Esophagus squamous epithelium (tissue), 5 donors: ENCODE measurements around the gene HPD. TPM values are rescaled to one million over a fixed set of nuclear protein-coding genes. Genes with fewer than 3 reads are reported as not detected.

Experiments used
- DNase-seq: peaks from one replicate; lab custom pipeline; 2025; lab: John Stamatoyannopoulos, UW
- H3K27ac ChIP-seq, 4 donors: fragments of 200-600 bp; sonication (generic); one replicate each; pipeline ENCODE4 v1.5.1; 2016 to 2019; ENCODE audit warnings: mild to moderate bottlenecking in 1 of 4
- H3K27me3 ChIP-seq, 4 donors: fragments of 200-600 bp; sonication (generic); 1 replicate in 3 of 4; 2 replicates in 1 of 4; pipeline versions ENCODE4 v1.5.1 to v1.6.0; 2017 to 2021; ENCODE audit warnings: antibody characterized with exemption in 1 of 4
- H3K36me3 ChIP-seq, 3 donors: fragments of 200-600 bp; sonication (generic); one replicate each; pipeline ENCODE4 v1.5.1; 2016 to 2019
- H3K4me1 ChIP-seq, 3 donors: fragments of 200-600 bp; sonication (generic); one replicate each; pipeline ENCODE4 v1.5.1; 2017 to 2019
- H3K4me3 ChIP-seq, 4 donors: fragments of 200-600 bp; sonication (generic); 1 replicate in 3 of 4; 2 replicates in 1 of 4; pipeline ENCODE4 v1.5.1; 2016 to 2019; ENCODE audit warnings: mild to moderate bottlenecking in 2 of 4, moderate library complexity in 1 of 4
- H3K9me3 ChIP-seq, 3 donors: fragments of 200-600 bp; sonication (generic); one replicate each; pipeline ENCODE4 v1.5.1; 2016 to 2019
- CTCF ChIP-seq, 6 experiments: fragments of 450-650 bp in 4 of 6; fragments of 200-600 bp in 2 of 6; sonication (generic) in 2 of 6; IDR thresholded peaks; one replicate each; pipeline ENCODE4 v1.5.1; 2016 to 2019; ENCODE audit warnings: antibody characterized with exemption in 6 of 6, mild to moderate bottlenecking in 4 of 6, moderate library complexity in 4 of 6
- POLR2A ChIP-seq, 4 donors: fragments of 450-650 bp; IDR thresholded peaks; one replicate each; pipeline ENCODE4 v1.6.1; 2017; ENCODE audit warnings: antibody characterized with exemption in 4 of 4, mild to moderate bottlenecking in 4 of 4, moderate library complexity in 3 of 4
- WGBS, 2 donors: methylation state at CpG; one replicate each; pipeline ENCODE4 v1.1.5; 2018; 5-methylcytosine and 5-hydroxymethylcytosine counted together
- intact Hi-C: fragments of 100-400 bp; cut with DNase I; formaldehyde crosslinking; loops from one replicate; pipeline ENCODE4 v1.15.0; 2022
- total RNA-seq, 4 donors: library from RNA; depleted of rRNA; stranded (reverse); fragments of >200 nt; gene quantifications; one replicate each; pipeline ENCODE4 v1.1.0, GENCODE V29; 2016
- donor health status: DM: yes; HTN: yes; CAD: no.

Gene HPD
- total RNA-seq, 4 donors from 2014 or later, result 1.3 TPM; not detected in 3

GRCh38 chr12:121813951-121814350, 44.7 kb downstream of the HPD start:
- WGBS, 2 donors, result 89 to 95% methylated on average over 4 to 5 of the region's 14 CpGs
- Histone ChIP-seq H3K4me3 (no peak overlapping the region), H3K4me1 (peaks cover 34 to 45% (median 36%) of the 10 kb centered on the region in 3 donors), H3K27me3 (no peaks in the 10 kb centered on the region), H3K36me3 (peaks cover 54 to 93% (median 57%) of the 10 kb centered on the region in 3 donors), H3K9me3 (no peaks in the 10 kb centered on the region), H3K27ac (no peak overlapping the region)
- intact Hi-C loops, result loop anchor here (10.0 kb wide), 1 partner anchor 71 kb away; the partner anchor contains the start of gene PSMD9
- no peak for DNase-seq
- TF ChIP-seq POLR2A (IDR thresholded peaks at IDR 0.05) (no peak), CTCF (IDR thresholded peaks at IDR 0.05) (no peak)

- H3K4me3 ChIP-seq, result peak overlapping the region; percentile 46 to 62 (median 61)
- no peak for DNase-seq
- H3K9me3 ChIP-seq, result no peaks in the 10 kb centered on the region
- H3K27ac ChIP-seq, result peak overlapping the region; percentile 47 to 80 (median 66)
- 28 to 31% methylated on average over 6 to 9 of the region's 25 CpGs for WGBS, 2 donors
- intact Hi-C loops, result loop anchor here (10.0 kb wide), 1 partner anchor 72 kb away; the partner anchor contains the start of gene PSMD9
- peaks cover 50 to 93% (median 53%) of the 10 kb centered on the region in 3 donors for H3K36me3 ChIP-seq
- TF ChIP-seq POLR2A (IDR thresholded peaks at IDR 0.05) (no peak), CTCF (IDR thresholded peaks at IDR 0.05) (no peak)
- H3K27me3 ChIP-seq, result no peaks in the 10 kb centered on the region
- peaks cover 34 to 47% (median 36%) of the 10 kb centered on the region in 3 donors for H3K4me1 ChIP-seq
Measured at GRCh38 chr12:121812921-121813896, 45.5 kb downstream of the HPD start.

GRCh38 chr12:121812320-121812871, 46.3 kb downstream of the HPD start:
- Histone ChIP-seq H3K27me3 (no peaks in the 10 kb centered on the region), H3K27ac (peak overlapping the region; percentile 47 to 80 (median 66)), H3K4me3 (peak overlapping the region; percentile 46 to 62 (median 61)), H3K4me1 (peaks cover 37 to 55% (median 39%) of the 10 kb centered on the region in 3 donors), H3K9me3 (no peaks in the 10 kb centered on the region), H3K36me3 (peaks cover 42 to 93% (median 44%) of the 10 kb centered on the region in 3 donors)
- DNase-seq, result no peak
- TF ChIP-seq POLR2A (IDR thresholded peaks at IDR 0.05) (no peak), CTCF (IDR thresholded peaks at IDR 0.05) (no peak)
- WGBS, 2 donors, result 21 to 39% methylated on average over 6 to 10 of the region's 26 CpGs
- intact Hi-C loops, result loop anchor here (10.0 kb wide), 1 partner anchor 72 kb away; the partner anchor contains the start of gene PSMD9

- intact Hi-C loops, result loop anchor here (10.0 kb wide), 1 partner anchor 73 kb away; the partner anchor contains the start of gene PSMD9
- Histone ChIP-seq H3K9me3 (no peaks in the 10 kb centered on the region), H3K27me3 (no peaks in the 10 kb centered on the region), H3K4me3 (peak overlapping the region; percentile 46 to 62 (median 61)), H3K36me3 (peaks cover 35 to 93% (median 37%) of the 10 kb centered on the region in 3 donors), H3K4me1 (peaks cover 43 to 63% (median 46%) of the 10 kb centered on the region in 3 donors), H3K27ac (peak overlapping the region; percentile 57 to 80 (median 76))
- WGBS, 2 donors, result 0% methylated on average over 8 of the region's 46 CpGs; no CpG with 5 or more reads in 1 of the 2 donors
- TF ChIP-seq POLR2A (IDR thresholded peaks at IDR 0.05) (no peak), CTCF (IDR thresholded peaks at IDR 0.05) (peak; percentile 98 to 100 (median 99))
- no peak for DNase-seq
Measured at GRCh38 chr12:121811434-121812319, 47.0 kb downstream of the HPD start.
